Superior temporal gyrus (tissue), 1 donor: Measurements from ENCODE around the gene TRABD2A.

Source experiments
- DNase-seq: peaks from one replicate; pipeline ENCODE4 v3.0.0-alpha.2; 2016; ENCODE audit errors: extremely low spot score

Gene TRABD2A

DNA sequence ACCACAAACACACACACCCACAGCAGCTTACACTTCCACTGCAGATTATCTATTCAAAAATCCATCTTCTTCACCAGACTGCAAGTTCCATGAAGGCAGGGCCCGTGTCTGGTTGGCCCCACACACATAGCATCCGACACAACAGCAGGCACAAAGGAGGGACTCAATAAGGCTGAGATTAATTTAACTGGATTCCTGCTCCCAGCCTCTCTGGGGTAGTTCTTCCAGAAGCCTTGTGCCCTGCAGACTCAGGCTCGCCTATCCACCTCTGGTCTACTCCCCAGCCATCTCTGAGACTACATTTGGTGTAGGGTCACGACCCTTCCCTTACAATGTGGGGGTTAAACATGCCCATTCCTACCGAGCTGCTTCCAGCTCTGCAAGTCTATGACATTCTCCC, 57.7 kb downstream of the TRABD2A start:
- DNase-seq = no peak

DNA sequence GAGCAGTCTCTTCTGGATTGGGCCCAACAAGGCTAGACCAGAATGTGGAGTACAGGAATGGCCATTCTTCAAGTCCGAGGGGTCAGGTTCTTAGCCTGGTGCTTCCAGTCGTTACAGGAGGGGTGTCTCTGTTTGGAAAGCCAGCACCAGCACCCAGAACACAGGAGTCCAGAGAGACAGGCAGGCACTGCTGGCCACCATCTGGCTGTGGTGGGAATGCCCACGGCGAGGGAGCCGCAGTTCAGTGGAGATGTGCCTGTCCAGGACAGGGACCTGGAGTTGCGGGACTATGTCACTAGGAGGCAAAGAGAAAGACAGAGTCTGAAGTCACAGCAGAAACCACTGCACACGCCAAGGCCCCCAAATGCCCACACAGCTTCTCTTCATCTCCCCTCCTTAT, 59.1 kb downstream of the TRABD2A start:
- DNase-seq = no peak

DNA sequence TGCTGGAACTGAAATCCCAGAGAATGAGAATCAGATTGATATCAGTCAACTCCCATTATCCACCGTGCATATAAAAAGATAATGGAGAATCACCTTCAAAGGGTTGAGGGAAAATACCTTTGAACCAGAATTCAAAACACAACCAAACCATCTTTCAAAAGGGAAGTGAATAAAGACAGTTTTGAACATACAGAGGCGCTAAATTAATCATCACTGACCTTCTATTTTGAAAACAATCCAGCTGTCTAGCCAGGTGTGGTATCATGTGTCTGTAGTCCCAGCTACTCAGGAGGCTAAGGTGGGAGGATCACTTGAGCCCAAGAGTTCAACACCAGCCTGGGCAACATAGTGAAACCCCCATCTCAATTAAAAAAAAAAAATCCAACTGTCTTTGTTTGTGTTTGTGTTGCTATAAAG, 63.6 kb downstream of the TRABD2A start:
- DNase-seq = no peak

DNA sequence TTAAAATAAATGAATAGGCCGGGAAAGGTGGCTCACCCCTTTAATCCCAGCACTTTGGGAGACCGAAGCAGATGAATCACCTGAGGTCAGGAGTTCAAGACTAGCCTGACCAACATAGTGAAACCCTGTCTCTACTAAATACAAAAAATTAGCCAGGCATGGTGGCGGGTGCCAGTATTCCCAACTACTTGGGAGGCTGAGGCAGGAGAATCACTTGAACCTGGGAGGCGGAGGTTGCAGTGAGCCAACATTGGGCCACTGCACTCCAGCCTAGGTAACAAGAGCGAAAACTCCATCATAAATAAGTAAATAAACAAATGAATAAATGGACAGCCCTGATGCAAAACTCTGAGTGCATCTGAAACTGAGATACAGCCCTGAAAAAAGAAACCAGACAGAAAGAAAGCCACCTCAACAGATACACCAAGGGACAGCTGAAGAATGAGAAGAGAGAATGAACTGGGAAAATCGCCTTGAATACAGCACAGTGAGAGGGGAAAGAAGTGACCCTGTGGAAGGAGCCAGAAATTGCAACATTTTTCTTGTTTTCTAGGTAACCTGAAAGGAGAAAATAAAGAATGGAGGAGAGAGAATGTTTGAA, 64.4 kb downstream of the TRABD2A start:
- DNase-seq = no peak

DNA sequence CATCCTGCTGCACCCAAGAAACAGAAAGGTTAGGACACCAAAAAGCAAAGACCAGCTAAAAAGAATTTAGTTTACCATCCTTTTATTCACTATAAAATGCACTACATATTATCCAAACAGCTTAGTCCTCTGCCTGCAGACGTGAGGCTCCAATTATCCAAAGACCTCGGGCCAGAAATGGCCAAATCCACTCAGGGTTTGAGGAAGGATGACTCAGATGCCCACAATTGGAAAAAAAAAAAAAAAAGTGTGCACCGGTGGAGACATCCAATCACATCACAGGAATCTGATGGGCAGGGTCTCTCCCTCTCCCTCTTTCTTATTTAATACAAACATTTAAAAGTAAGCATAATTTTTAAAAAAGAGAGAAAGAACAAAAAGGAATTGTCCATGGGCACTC, 65.7 kb downstream of the TRABD2A start:
- no peak for DNase-seq

DNA sequence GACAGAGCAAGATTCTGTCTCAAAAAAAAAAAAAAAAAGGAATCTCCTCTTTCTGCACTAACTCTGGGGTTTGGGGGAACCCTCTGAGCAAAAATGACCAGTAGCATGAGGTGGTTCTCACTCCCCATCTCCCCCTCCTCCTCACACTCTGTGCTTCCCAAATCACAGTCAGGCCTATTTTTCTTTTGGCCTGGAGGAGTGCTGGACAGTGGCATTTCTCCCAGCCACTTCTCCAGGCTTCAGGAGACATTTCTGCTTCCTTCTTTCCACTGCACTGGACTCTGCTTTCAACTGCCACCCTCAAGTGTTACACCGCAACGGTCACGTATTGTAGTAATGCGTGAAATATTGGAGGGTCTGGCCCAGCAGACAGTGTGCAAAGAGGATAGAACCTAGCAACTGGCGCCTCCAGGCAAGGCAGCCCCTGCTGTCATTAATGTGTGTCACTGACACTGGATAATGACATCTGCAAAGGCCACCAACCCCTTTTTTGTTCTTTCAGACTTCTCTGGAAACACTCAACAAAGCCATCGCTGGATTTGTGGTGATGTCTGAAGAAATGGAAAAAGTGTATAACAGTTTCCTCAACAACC, 68.9 kb downstream of the TRABD2A start:
- DNase-seq = no peak

DNA sequence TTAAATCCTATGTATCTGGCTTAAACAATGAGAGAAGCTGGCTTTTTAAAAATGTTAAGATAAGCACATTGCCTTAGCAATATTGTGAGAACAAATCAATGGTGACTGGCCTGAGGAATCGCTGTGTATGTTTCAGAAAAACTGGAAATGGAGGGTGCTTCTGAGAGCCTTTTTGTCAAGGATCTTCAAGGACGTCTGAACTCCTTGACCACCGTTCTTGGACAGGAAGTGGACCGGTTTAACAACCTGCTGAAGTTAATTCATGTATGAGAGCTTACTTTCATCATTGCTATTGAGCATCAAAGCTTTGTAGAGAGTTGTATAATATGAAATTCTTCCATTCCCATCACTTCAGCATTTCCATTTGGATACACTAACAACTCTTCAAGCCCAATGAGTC, 72.6 kb downstream of the TRABD2A start:
- DNase-seq = no peak

DNA sequence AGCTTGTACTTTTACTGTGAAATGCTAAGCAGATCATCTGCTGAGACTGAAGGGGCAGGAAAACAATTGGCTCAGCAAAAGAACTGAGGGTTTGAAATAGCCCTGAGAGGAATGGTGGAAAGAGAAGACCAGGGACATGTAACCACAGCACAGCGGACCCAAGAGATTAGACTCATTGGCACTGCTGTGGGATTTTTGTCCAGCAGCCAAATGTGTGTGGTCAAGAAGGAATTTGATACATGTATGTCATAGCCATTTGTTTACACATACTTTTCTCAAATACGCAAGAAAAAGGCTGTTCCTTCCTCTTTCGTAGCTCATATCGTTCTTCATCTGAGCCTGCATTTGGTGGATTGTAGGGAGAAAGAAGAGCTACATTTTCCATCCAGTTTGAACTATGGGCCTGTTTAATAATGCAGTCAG, 73.8 kb downstream of the TRABD2A start:
- DNase-seq = no peak

DNA sequence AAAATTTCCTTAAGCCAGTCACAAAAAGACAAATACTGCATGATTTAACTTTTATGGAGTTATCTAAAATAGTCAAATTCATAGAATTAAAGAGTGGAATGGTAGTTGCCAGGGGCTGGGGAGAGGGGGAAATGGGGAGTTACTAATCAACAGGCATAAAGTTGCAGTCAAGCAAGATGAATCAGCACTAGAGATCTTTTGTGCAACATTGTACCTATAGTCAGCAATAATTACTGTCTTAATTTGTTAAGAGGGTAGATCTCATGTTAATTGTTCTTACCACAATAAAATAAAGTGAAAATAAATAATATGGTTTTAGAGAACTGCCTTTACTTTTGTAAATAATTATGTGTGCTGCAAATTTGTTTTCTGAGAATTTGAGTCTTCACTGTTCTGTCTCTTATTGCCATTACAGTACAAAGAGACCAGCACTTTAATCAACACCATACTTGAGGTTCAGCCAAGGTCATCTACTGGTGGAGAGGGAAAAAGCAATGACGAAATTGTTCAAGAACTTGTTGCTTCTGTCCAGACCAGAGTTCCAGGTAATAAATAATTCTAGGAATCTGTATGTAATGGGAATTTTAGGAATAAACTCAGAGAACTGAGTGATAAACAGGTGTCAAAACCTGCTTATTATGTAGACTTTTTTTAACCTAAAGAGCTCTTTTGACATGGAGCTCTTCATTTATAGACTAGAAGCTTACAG, 75.5 kb downstream of the TRABD2A start:
- DNase-seq = no peak

DNA sequence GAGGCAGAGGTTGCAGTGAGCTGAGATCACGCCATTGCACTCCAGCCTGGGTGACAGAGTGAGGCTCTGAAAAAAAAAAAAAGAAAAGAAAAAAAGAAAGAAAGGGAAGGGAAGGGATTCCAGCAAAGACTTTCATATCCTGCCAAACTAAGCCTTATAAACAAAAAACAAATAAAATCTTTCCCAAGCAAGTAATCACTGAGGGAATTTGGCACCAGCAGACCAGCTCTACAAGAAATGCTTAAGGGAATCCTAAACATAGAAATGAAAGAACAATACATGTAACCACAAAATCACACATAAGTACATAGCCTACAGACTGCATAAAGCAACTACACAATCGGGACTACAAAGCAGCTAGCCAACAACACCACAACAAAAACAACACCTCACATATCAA, 79.1 kb downstream of the TRABD2A start:
- DNase-seq = no peak

DNA sequence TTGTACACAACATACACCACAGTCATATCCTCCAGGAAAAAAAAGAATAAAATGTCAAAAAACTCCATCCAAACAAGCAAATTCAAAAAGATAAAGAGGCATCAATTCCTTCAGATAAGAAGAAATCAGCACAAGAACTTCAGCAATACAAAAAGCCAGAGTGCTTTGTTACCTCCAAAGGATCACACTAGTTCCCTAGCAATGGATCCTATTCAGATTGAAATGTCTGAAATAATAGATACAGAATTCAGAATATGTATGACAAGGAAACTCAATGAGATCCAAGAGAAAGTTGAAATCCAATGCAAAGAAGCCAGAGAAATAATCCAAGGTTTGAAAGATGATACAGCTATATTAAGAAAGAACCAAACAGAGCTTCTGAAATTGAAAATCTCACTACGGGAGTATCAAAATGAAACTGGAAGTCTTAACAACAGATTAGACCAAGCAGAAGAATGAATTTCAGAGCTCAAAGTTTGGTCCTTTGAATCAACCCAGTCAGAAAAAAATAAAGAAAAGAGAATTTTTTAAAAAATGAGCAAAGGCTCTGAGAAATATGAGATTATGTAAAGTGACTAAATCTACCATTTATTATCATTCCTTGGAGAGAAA, 80.6 kb downstream of the TRABD2A start:
- no peak for DNase-seq

DNA sequence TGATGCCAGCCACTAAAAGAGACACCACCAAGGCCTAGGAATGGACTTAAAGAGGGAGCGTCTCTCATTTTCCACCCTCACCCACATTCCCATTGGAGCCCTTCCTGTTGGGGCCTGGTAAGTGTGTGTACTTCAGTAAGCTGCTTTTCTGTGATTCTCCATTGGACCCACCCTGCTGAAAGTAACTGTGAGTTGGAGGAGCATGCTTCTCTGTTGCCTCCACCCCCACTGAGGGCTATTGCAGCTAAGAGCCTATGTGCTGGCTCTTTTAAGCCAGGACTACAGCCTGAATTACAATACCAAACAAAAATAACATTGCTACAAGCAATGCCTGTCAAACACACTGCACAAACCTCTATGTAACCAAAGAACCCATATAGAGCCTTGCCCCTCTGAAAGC, 81.1 kb downstream of the TRABD2A start:
- DNase-seq = no peak

DNA sequence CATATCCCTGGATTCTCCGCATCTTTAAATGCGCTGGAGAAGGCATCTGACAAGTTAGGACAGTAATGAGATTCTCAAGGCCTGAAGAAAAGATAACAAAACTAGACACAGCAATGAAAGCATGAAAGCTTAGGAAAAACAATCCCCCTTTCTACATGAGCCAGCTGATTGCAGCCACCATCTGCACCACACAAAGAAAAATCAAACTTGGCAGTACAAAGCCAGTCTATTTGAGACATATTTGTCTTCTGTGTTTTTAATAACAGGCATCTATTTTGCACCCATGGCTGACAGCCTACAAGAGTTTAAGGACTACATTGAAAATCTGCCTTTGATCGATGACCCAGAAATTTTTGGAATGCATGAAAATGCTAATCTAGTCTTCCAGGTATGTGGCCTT, 83.6 kb downstream of the TRABD2A start:
- peak; percentile 53 for DNase-seq

DNA sequence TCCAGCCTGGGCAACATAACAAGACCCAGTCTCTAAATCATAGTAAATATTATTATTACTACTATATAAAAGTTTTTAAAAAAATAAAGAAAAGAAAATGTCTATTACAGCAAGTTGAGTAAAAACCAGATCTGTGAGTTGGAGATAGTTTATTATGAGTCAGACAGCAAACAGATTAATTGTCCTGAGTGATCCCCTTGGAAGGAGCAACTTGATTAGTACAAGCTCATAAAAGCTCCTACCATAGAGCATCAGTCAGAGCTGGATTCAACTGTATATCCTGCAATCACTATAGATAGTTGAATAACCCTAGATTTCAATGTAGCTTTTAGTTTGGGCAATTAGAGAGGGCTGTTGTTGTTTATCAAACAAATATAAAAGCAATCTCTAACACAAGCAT, 84.1 kb downstream of the TRABD2A start:
- DNase-seq = no peak

DNA sequence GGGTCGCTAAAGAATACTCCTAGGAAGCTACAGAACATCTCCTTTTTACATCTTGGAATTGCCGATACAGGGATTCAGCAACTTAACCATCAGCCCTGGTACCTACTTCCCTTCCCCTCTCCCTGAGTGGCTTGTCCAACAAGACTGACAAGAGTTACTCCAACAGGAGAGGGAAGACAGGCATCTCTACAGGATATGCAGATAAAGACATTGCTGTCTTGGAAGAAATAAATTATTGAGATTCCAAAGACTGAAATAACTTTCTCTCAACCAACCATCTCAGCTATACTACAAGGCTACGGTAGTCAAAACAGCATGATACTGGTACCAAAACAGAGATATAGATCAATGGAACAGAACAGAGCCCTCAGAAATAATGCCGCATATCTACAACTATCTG, 87.2 kb downstream of the TRABD2A start:
- no peak for DNase-seq

DNA sequence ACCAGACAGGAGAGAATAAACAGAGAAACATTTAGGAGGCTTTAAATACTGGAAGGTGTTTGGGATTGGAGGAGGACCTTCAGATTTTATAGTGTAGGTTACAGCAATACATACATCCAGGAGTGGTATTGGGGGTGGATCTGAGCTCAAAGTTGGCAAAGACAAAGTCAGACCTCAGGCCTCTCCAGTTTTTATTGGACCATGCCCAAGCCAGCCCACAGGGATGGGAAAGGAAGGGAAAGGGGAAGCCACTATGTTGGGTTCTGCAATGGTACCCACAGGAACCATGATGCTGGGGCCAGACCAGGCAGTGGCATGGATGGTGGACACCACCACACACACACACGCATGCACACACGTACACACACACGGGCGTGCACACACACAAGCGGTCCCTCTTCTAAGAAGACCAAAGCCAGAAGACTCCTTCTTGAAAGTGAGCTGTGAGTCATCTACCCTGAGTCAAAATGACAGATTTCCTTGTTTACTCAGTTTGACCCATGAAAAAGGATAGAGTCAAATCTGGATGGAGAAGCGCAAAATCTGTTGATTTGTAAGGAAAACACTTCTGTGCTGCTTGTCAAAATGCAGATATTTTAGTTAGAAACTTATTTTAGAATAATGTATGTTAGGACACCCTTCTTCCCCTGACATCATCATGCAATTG, 87.9 kb downstream of the TRABD2A start:
- DNase-seq = no peak

DNA sequence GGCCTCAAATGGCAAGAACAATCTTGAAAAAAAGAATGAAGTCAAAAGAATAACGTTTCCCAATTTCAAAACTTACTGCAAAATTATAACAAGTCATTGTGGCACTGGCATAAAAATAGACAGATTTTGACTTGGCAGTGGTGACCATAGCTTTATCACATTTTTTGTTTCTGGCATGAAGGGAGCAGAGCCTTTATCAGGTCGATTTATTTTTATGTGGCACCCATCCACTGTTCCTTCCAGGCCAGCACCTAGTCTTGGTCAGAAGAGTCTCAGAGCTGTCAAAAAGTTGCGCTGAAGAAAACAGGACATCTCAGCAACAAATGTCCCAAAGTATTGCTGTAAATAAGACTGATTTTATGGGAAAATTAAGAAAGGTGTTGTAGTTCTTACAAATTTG, 92.4 kb downstream of the TRABD2A start:
- no peak for DNase-seq

DNA sequence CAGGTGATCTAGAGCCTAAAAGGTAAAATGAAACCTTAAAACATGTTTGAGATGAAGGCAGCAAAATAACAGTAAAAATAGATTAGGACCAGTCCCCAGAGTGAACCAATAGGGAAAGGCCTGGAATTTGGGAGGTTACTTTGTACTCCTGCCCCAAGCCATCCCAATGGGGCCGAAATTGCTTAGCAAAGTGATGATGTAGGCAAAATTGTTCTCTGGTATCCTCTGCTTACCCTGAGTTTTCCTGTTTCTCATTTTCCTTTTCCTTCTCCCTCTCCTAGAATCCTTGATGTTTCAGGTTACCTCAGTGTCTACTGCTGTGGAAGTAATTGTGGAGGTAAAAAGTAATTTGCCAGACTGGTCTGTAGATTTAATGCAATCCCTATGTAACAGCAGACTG, 92.9 kb downstream of the TRABD2A start:
- no peak for DNase-seq

DNA sequence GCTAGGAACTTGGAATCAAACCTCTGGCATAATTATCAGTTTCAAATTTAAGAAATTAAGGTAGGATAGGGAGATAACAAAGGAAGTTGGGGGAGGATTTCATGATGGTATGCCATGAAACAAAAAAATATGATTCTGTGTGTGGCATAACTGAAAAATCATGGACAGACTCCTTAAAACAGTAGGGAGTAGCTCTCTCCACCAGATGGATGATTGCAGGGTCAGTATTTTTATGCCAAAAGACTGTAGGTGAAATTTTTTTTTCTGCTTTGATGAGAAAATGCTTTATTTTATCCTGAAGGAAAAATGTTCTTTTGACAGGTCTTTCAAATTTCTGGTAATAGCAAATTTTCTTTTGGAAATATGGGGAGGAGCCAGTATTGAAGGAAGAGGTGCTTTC, 94.3 kb downstream of the TRABD2A start:
- no peak for DNase-seq

DNA sequence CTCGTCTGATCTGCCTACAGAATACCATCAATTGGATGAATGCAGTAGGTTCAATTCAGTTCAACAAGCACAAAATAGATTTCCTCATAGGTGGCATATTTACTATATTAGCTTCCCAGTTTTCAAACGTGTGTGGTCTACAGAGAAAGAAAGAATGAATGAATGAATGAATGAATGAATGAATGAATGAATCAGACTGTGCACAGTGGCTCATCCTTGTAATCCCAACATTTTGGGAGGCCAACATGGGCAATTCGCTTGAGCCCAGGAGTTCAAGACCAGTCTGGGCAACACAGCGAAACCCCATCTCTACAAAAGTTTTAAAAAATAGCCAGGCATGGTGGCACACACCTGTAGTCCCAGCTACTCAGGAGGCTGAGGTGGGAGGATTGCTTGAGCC, 94.9 kb downstream of the TRABD2A start:
- no peak for DNase-seq

DNA sequence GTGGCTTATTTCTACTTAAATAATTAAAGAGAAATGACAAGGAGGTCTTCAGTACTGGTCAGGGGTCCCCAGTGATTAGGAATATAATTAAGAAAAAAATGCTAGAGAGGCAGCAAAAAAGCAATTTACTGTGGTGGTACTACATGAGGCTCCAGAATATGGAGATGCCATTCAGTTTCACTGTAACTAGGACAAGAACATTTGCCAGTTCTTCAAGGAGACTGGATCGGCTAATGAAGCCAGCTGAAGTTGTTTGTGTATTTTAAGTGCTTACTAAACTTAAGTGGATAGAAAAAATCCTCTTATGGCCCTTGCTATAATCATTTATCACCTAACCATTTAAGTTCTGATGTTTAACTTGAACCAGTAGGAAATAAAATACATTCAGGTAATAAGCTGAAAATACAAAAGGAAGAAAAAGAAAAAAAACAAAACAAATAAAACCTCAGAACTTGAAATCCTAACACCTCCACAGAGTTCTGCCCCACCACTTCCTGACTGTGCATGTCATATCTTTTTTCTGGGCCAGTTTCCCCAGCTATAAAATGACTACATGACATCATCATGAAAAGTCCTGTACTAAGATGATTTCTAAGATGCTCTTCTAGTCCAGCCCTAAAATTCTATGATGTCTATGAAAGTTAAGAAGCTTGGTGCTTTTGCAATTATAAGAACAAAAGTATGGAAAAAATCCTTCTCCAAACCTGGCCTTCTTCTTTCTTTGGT, 98.0 kb downstream of the TRABD2A start:
- DNase-seq = no peak
